KMS-11 (cell line): Measurements from ENCODE around the gene IFIT1.
A peak's percentile ranks its signal among the peaks of the same experiment; 100 is the strongest.

Source experiments
- H2AFZ ChIP-seq: fragments of 200-600 bp; sonication (generic); 2 replicates; pipeline ENCODE4 v1.6.1; 2016; ENCODE audit warnings: antibody characterized with exemption, mixed run types, low read depth
- H3K27ac ChIP-seq: fragments of 200-600 bp; sonication (generic); 2 replicates; pipeline ENCODE4 v1.6.1; 2016; ENCODE audit warnings: mild to moderate bottlenecking, mixed run types
- H3K27me3 ChIP-seq: fragments of 200-600 bp; sonication (generic); 2 replicates; pipeline ENCODE4 v1.6.1; 2017; ENCODE audit warnings: mild to moderate bottlenecking, low read depth, mixed run types, moderate library complexity; ENCODE audit not compliant: insufficient read depth
- H3K36me3 ChIP-seq: fragments of 200-600 bp; sonication (generic); 2 replicates; pipeline ENCODE4 v1.6.1; 2017; ENCODE audit warnings: mild to moderate bottlenecking, mixed run types; ENCODE audit not compliant: insufficient read depth
- H3K4me1 ChIP-seq: fragments of 200-600 bp; sonication (generic); 2 replicates; pipeline ENCODE4 v1.6.1; 2016; ENCODE audit warnings: mild to moderate bottlenecking, low read depth, mixed run types; ENCODE audit not compliant: poor library complexity, severe bottlenecking
- H3K4me2 ChIP-seq: fragments of 200-600 bp; sonication (generic); 2 replicates; pipeline ENCODE4 v1.7.0; 2016; ENCODE audit warnings: mild to moderate bottlenecking, mixed run types
- H3K4me3 ChIP-seq: fragments of 200-600 bp; sonication (generic); IDR thresholded peaks from 2 replicates; pipeline ENCODE4 v1.6.1; 2017; ENCODE audit warnings: low read depth, low read length, mixed read lengths; ENCODE audit not compliant: insufficient read depth
- H3K79me2 ChIP-seq: fragments of 200-600 bp; sonication (generic); 2 replicates; pipeline ENCODE4 v1.6.1; 2016; ENCODE audit warnings: low read depth, mixed run types; ENCODE audit not compliant: insufficient read depth
- H3K9ac ChIP-seq: fragments of 200-600 bp; sonication (generic); 2 replicates; pipeline ENCODE4 v1.6.1; 2016; ENCODE audit warnings: mild to moderate bottlenecking, mixed run types
- H4K20me1 ChIP-seq: fragments of 200-600 bp; sonication (generic); 2 replicates; pipeline ENCODE4 v1.6.1; 2016; ENCODE audit warnings: mild to moderate bottlenecking, mixed run types; ENCODE audit not compliant: insufficient read depth
- TF ChIP-seq, protein P1 (sequence below): fragments of 200-600 bp; sonication (generic); conservative IDR thresholded peaks from 2 replicates; pipeline ENCODE4 v1.6.1; 2017; ENCODE audit warnings: low read depth, mild to moderate bottlenecking, antibody characterized with exemption, low read length, moderate library complexity, mixed read lengths

IFIT1 gene

DNA sequence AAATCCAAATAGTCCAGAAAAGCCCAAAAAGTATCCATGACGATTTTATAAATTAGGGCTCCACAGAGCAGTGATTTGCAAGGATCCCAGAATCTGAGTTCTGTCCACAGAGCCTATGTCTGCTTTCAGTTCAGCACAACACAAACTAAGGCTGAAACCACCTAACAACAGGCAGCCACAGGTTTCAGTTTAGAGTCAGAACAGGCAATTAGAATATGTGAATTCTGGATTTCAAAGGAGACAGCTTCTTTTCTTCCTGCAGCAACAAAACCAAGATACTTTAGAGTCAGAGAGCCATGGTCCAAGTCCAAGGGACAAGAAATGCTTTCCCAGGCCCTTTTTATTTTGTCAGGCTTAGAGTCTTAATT lies 41.0 kb upstream of the IFIT1 start:
- Histone ChIP-seq H3K9ac (peak overlapping the region; percentile 68), H3K4me2 (peak overlapping the region; percentile 83), H3K79me2 (no peaks in the 10 kb centered on the region)

DNA sequence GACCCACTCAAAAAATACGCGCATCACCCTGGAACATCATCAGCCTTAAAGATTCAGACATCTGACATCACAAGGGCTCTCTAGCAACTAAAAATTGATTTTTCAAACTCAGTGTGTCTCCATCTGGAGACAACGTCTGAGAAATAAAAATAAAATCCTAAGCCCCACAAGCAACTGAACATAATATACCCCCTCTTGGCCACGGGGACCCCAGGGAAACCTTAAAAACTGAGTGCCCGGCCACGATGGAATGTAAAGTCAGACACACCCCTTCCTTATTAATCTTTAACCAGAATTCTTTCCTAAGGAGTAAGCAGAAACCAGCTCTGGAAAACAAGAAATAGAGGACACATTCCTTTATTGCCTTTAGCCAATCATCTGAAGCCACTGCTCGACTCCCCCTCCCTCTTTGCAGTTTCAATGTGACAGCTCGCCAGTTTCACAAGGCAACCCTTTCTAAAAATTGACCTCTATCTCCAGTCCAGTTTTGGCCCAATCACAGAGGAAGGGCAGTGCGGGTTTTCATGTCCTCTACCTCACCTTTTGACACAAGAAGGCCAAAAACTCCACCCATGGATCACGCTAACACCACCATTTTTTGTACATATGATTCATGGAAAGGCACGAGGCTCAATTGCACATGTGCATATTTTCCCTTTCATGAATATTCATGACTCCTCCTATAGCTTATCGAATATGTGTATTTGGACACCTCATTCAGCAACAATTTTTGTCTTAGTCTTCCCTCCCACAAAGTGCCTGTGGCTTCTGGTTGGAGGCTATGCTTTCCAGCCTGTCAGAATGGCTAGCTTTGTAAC lies 40.4 kb upstream of the IFIT1 start:
- no peaks in the 10 kb centered on the region for H3K36me3 ChIP-seq
- peak overlapping the region; percentile 83 for H3K4me2 ChIP-seq
- no peaks in the 10 kb centered on the region for H3K27me3 ChIP-seq
- no peak overlapping the region for H3K4me3 ChIP-seq
- H2AFZ ChIP-seq: peak overlapping the region; percentile 5; the same call in 1 of the 2 replicates
- H3K27ac ChIP-seq: peak overlapping the region; percentile 95
- peak overlapping the region; percentile 68 for H3K9ac ChIP-seq
- TF ChIP-seq, protein P1, sequence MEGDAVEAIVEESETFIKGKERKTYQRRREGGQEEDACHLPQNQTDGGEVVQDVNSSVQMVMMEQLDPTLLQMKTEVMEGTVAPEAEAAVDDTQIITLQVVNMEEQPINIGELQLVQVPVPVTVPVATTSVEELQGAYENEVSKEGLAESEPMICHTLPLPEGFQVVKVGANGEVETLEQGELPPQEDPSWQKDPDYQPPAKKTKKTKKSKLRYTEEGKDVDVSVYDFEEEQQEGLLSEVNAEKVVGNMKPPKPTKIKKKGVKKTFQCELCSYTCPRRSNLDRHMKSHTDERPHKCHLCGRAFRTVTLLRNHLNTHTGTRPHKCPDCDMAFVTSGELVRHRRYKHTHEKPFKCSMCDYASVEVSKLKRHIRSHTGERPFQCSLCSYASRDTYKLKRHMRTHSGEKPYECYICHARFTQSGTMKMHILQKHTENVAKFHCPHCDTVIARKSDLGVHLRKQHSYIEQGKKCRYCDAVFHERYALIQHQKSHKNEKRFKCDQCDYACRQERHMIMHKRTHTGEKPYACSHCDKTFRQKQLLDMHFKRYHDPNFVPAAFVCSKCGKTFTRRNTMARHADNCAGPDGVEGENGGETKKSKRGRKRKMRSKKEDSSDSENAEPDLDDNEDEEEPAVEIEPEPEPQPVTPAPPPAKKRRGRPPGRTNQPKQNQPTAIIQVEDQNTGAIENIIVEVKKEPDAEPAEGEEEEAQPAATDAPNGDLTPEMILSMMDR: no peak
- no peaks in the 10 kb centered on the region for H3K79me2 ChIP-seq
- H4K20me1 ChIP-seq: no peaks in the 10 kb centered on the region
- H3K4me1 ChIP-seq: peaks cover 90% of the 10 kb centered on the region

More for the DNA sequence above, 41.0 kb upstream of the IFIT1 start:
- TF ChIP-seq, protein P1: no peak
- Histone ChIP-seq H3K4me1 (peaks cover 90% of the 10 kb centered on the region), H3K27me3 (no peaks in the 10 kb centered on the region), H3K4me3 (no peak overlapping the region), H2AFZ (peak overlapping the region; percentile 5; the same call in 1 of the 2 replicates), H3K36me3 (no peaks in the 10 kb centered on the region), H3K27ac (peak overlapping the region; percentile 95), H4K20me1 (no peaks in the 10 kb centered on the region)

DNA sequence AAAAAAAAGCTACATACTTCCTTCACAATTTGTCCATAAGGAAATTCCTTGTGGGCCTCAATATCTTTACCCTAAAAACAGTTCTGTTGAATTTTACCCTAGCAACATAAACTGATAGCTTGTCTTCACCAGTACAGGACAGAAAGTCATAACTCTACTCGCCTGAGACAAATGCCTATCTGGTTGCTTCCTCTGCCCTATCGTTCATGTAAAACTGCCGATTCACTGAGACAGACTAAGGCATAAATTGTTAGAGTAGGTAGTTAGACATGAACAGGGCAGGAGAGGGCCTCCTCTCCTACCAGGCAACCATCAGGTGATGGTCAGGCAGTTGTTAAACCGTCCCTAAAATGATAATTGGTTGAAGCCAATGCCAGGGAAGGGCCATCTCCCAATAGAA lies 39.6 kb upstream of the IFIT1 start:
- no peak overlapping the region for H3K4me3 ChIP-seq
- TF ChIP-seq, protein P1: no peak
- no peaks in the 10 kb centered on the region for H3K79me2 ChIP-seq
- H3K36me3 ChIP-seq: no peaks in the 10 kb centered on the region
- H3K4me2 ChIP-seq: peak overlapping the region; percentile 83
- H3K4me1 ChIP-seq: peaks cover 89% of the 10 kb centered on the region
- H3K27ac ChIP-seq: peak overlapping the region; percentile 95
- no peaks in the 10 kb centered on the region for H3K27me3 ChIP-seq
- no peaks in the 10 kb centered on the region for H4K20me1 ChIP-seq
- H3K9ac ChIP-seq: peak overlapping the region; percentile 68; the same call in 1 of the 2 replicates
- peak overlapping the region; percentile 25; the same call in 1 of the 2 replicates for H2AFZ ChIP-seq

DNA sequence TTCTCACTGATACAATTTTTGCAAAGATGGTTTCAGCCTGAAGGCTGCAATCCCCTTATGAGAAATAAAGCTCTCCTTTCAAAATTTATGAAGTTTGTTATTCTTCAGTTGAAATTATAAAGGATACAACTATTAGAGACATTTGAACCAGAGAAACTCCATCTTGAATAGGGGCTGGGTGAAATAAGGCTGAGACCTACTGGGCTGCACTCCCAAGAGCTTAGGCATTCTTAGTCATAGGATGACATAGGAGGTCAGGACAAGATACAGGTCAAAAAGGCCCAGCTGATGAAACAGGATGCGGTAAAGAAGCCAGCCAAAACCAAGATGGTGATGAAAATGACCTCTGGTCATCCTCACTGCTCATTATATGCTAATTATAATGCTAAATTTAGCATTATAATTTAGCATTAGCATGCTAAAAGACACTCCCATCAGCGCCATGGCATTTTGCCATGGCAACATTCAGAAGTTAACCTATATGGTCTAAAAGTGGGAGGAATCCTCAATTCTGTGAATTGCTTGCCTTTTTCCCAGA lies 37.0 kb upstream of the IFIT1 start:
- no peak overlapping the region for H3K9ac ChIP-seq
- no peaks in the 10 kb centered on the region for H4K20me1 ChIP-seq
- H3K4me3 ChIP-seq: no peak overlapping the region
- TF ChIP-seq, protein P1: no peak
- H3K79me2 ChIP-seq: no peaks in the 10 kb centered on the region
- no peak overlapping the region for H2AFZ ChIP-seq
- no peak overlapping the region; the same call in 1 of the 2 replicates for H3K4me2 ChIP-seq
- H3K27me3 ChIP-seq: no peaks in the 10 kb centered on the region
- H3K36me3 ChIP-seq: no peaks in the 10 kb centered on the region
- H3K4me1 ChIP-seq: peaks cover 80% of the 10 kb centered on the region
- H3K27ac ChIP-seq: no peak overlapping the region
